ENCODE measurements around the gene ASTN1.

- TF ChIP-seq EZH2 (IDR thresholded peaks at IDR 0.05) (no peak), CTCF (IDR thresholded peaks at IDR 0.05 in 2 of 3, conservative IDR thresholded peaks at IDR 0.05 in 1 of 3; ENCODE audit: borderline replicate concordance in 1 of 3, insufficient read depth in 1 of 3, low read depth in 2 of 3, low read length in 2 of 3) (no peak), JUND (IDR thresholded peaks at IDR 0.05) (no peak), RAD21 (IDR thresholded peaks at IDR 0.05; ENCODE audit: low read depth) (no peak), TCF7L2 (IDR thresholded peaks at IDR 0.05; ENCODE audit: borderline replicate concordance, extremely low read depth, insufficient read depth, insufficient read length) (no peak), POLR2A (IDR thresholded peaks at IDR 0.05; ENCODE audit: borderline replicate concordance, extremely low read depth, insufficient read depth, insufficient read length) (no peak), EZH2phosphoT487 (IDR thresholded peaks at IDR 0.05; ENCODE audit: borderline replicate concordance) (no peak), REST (IDR thresholded peaks at IDR 0.05; ENCODE audit: low read depth) (no peak), SRF (IDR thresholded peaks at IDR 0.05; ENCODE audit: low read depth) (no peak), FOSL1 (IDR thresholded peaks at IDR 0.05; ENCODE audit: low read depth) (no peak), ATF3 (IDR thresholded peaks at IDR 0.05) (no peak), MAX (IDR thresholded peaks at IDR 0.05) (no peak), ELF1 (IDR thresholded peaks at IDR 0.05; ENCODE audit: borderline replicate concordance, low read depth) (no peak)
Observed at GRCh38 chr1:176964687-176965086, 199.8 kb downstream of the ASTN1 start.

Data from HCT116 (cell line).